IMR-90 (cell line): ENCODE measurements around the gene ARAP1. TPM values are rescaled to one million over a fixed set of nuclear protein-coding genes. Genes with fewer than 3 reads are reported as not detected.

ENCODE experiments used
- ATAC-seq: fragments of 200-7000 bp; cut with Tn5 transposase; 2 replicates; pipeline ENCODE4 v1.9.1; 2020; ENCODE audit warnings: low read depth, mild to moderate bottlenecking, moderate library complexity
- BruUV-seq: library from RNA; stranded (reverse); fragments of 400-500 nt; replicated peaks from 2 replicates; lab custom pipeline; 2021; lab: Mats Ljungman, UMichigan
- CTCF ChIA-PET: fragments of 300-600 bp; formaldehyde crosslinking; extraction: SDS; loops from one replicate; lab custom pipeline; 2021; ENCODE audit warnings: antibody characterized with exemption; lab: Yijun Ruan, JAX
- POLR2A ChIA-PET: fragments of 300-600 bp; sonication (Branson Sonifier 250); formaldehyde crosslinking; loops from one replicate; lab custom pipeline; 2022; ENCODE audit warnings: antibody characterized with exemption; ENCODE audit not compliant: unreplicated experiment; lab: Charles Lee
- DNase-seq: peaks from one replicate; pipeline ENCODE4 v3.0.0; 2013
- H2AFZ ChIP-seq: replicated peaks from 2 replicates; pipeline ENCODE3; 2013; ENCODE audit warnings: low read length, mild to moderate bottlenecking; ENCODE audit not compliant: poor library complexity
- H2AK5ac ChIP-seq: 2 replicates; pipeline ENCODE4 v1.6.1; 2013; ENCODE audit warnings: low read depth, low read length, inconsistent platforms
- H2AK9ac ChIP-seq: replicated peaks from 2 replicates; pipeline ENCODE3; 2013; ENCODE audit warnings: mild to moderate bottlenecking, low read depth, low read length, moderate library complexity; ENCODE audit not compliant: poor library complexity
- H2BK120ac ChIP-seq: 2 replicates; pipeline ENCODE4 v1.6.1; 2013; ENCODE audit warnings: low read depth, low read length, inconsistent platforms
- H2BK15ac ChIP-seq: 3 replicates; pipeline ENCODE4 v1.6.1; 2013; ENCODE audit warnings: low read depth, low read length, inconsistent platforms
- H2BK20ac ChIP-seq: 2 replicates; pipeline ENCODE4 v1.6.1; 2013; ENCODE audit warnings: low read depth, mild to moderate bottlenecking, inconsistent platforms, low read length, moderate library complexity
- H2BK5ac ChIP-seq: 2 replicates; pipeline ENCODE4 v1.6.1; 2013; ENCODE audit warnings: mild to moderate bottlenecking, low read depth, low read length, inconsistent platforms; ENCODE audit not compliant: poor library complexity, severe bottlenecking
- H3K14ac ChIP-seq: replicated peaks from 2 replicates; pipeline ENCODE4 v1.6.1; 2013; ENCODE audit warnings: low read depth, low read length, inconsistent platforms
- H3K18ac ChIP-seq: 2 replicates; pipeline ENCODE4 v1.6.1; 2013; ENCODE audit warnings: low read depth, low read length, control low read depth
- H3K23ac ChIP-seq: 2 replicates; pipeline ENCODE4 v1.6.1; 2013; ENCODE audit warnings: low read depth, low read length, inconsistent platforms
- H3K27ac ChIP-seq: 2 replicates; pipeline ENCODE4 v1.5.1; 2013; ENCODE audit warnings: mild to moderate bottlenecking, control low read depth, low read length; ENCODE audit not compliant: insufficient read depth
- H3K27me3 ChIP-seq: 2 replicates; pipeline ENCODE4 v1.6.1; 2013; ENCODE audit warnings: low read length; ENCODE audit not compliant: control insufficient read depth, insufficient read depth
- H3K36me3 ChIP-seq: 2 replicates; pipeline ENCODE4 v1.6.1; 2013; ENCODE audit warnings: low read length, mixed read lengths; ENCODE audit not compliant: control insufficient read depth, insufficient read depth
- H3K4ac ChIP-seq: 2 replicates; pipeline ENCODE4 v1.6.1; 2013; ENCODE audit warnings: low read depth, low read length, inconsistent platforms
- H3K4me1 ChIP-seq: 2 replicates; pipeline ENCODE4 v1.6.1; 2013; ENCODE audit warnings: low read length, mixed read lengths; ENCODE audit not compliant: control insufficient read depth, insufficient read depth
- H3K4me2 ChIP-seq: 2 replicates; pipeline ENCODE4 v1.6.1; 2013; ENCODE audit warnings: low read depth, mild to moderate bottlenecking, control low read depth, low read length, moderate library complexity
- H3K4me3 ChIP-seq: 2 replicates; pipeline ENCODE4 v1.5.1; 2013; ENCODE audit warnings: low read depth, mild to moderate bottlenecking, control low read depth, low read length, moderate library complexity; ENCODE audit not compliant: insufficient read depth
- H3K56ac ChIP-seq: 2 replicates; pipeline ENCODE4 v1.6.1; 2013; ENCODE audit warnings: low read length, inconsistent platforms; ENCODE audit not compliant: insufficient read depth; ENCODE audit errors: extremely low read depth
- H3K79me1 ChIP-seq, 2 experiments: 2 replicates each; pipeline ENCODE4 v1.6.1; 2013; ENCODE audit warnings: low read length in 2 of 2, inconsistent platforms in 1 of 2, low read depth in 1 of 2
- H3K9ac ChIP-seq: 2 replicates; pipeline ENCODE4 v1.6.1; 2013; ENCODE audit warnings: low read depth, low read length, control low read depth
- H3K9me1 ChIP-seq: 2 replicates; pipeline ENCODE4 v1.6.1; 2013; ENCODE audit warnings: low read length, inconsistent platforms; ENCODE audit not compliant: insufficient read depth
- H3K9me3 ChIP-seq: 2 replicates; pipeline ENCODE4 v1.6.1; 2013; ENCODE audit warnings: low read length; ENCODE audit not compliant: control insufficient read depth, insufficient read depth
- H4K20me1 ChIP-seq: 2 replicates; pipeline ENCODE4 v1.6.1; 2013; ENCODE audit warnings: low read length, inconsistent platforms; ENCODE audit not compliant: insufficient read depth
- H4K5ac ChIP-seq: 2 replicates; pipeline ENCODE4 v1.6.1; 2013; ENCODE audit warnings: mild to moderate bottlenecking, low read depth, low read length, control low read depth
- H4K8ac ChIP-seq, 2 experiments: 2 replicates each; pipeline ENCODE4 v1.6.1; 2013; ENCODE audit warnings: low read depth in 2 of 2, low read length in 2 of 2, control low read depth in 1 of 2, inconsistent platforms in 1 of 2
- H4K91ac ChIP-seq: 2 replicates; pipeline ENCODE4 v1.6.1; 2013; ENCODE audit warnings: low read depth, low read length, inconsistent platforms; ENCODE audit not compliant: insufficient read depth
- BHLHE40 ChIP-seq: fragments of 150-350 bp; IDR thresholded peaks from 2 replicates; pipeline ENCODE4 v1.6.1; 2016; ENCODE audit warnings: mild to moderate bottlenecking, low read depth, low read length
- MAFK ChIP-seq: IDR thresholded peaks from 2 replicates; pipeline ENCODE4 v1.6.1; 2012; ENCODE audit warnings: low read depth, low read length, improper control_type of control experiment
- MAZ ChIP-seq: IDR thresholded peaks from 2 replicates; pipeline ENCODE4 v1.6.1; 2012; ENCODE audit warnings: low read depth, mild to moderate bottlenecking, low read length, improper control_type of control experiment, moderate library complexity, borderline replicate concordance
- NFE2L2 ChIP-seq: fragments of 150-350 bp; IDR thresholded peaks from 2 replicates; pipeline ENCODE4 v1.6.1; 2016; ENCODE audit warnings: low read depth, mild to moderate bottlenecking, low read length
- POLR2A ChIP-seq: IDR thresholded peaks from 2 replicates; pipeline ENCODE4 v1.6.1; 2012; ENCODE audit warnings: mild to moderate bottlenecking, low read depth, low read length
- RAD21 ChIP-seq: IDR thresholded peaks from 2 replicates; pipeline ENCODE4 v1.6.1; 2012; ENCODE audit warnings: low read length, improper control_type of control experiment
- RFX5 ChIP-seq: IDR thresholded peaks from 2 replicates; pipeline ENCODE4 v1.8.0; 2012; ENCODE audit warnings: low read depth, mild to moderate bottlenecking, low read length, moderate library complexity
- dilution Hi-C: fragments of 300-500 bp; cut with HindIII; formaldehyde crosslinking; loops from one replicate; pipeline ENCODE4 v1.14.3; 2018; ENCODE audit warnings: low sequenced_read_pairs; ENCODE audit not compliant: unreplicated experiment
- in situ Hi-C: fragments of 300-500 bp; cut with MboI; formaldehyde crosslinking; loops from 3 replicates; pipeline ENCODE4 v1.14.3; 2019; ENCODE audit warnings: low sequenced_read_pairs, inconsistent platforms, mixed read lengths
- intact Hi-C: fragments of 100-400 bp; cut with micrococcal nuclease; formaldehyde crosslinking; loops from 2 replicates; pipeline ENCODE4 v1.10.0; 2022
- polyA plus RNA-seq, 3 experiments: library from polyadenylated mRNA; depleted of rRNA; stranded (reverse); fragments of >200 nt; gene quantifications; 2 replicates each; pipeline ENCODE4 v1.2.3, GENCODE V29; 2012; ENCODE audit warnings: low replicate concordance in 1 of 3
- total RNA-seq: library from RNA; depleted of rRNA; stranded (reverse); fragments of >200 nt; gene quantifications from 2 replicates; pipeline ENCODE4 v1.2.3, GENCODE V29; 2012

Gene ARAP1
- total and polyA plus RNA-seq, 2 of the 4 experiments (the other 2 are of a cell fraction) = 37.6 to 63.1 TPM

- no peak for TF ChIP-seq MAZ
These were observed 99.2 kb downstream of the ARAP1 start (continued) for GRCh38 chr11:72652873-72653630.

GRCh38 chr11:72652133-72652532, 100.1 kb downstream of the ARAP1 start:
- H3K4ac ChIP-seq = no peak overlapping the region
- no peak overlapping the region for H3K4me3 ChIP-seq
- no peak overlapping the region for H2AFZ ChIP-seq
- no peaks in the 10 kb centered on the region for H3K36me3 ChIP-seq
- H3K56ac ChIP-seq = no peak overlapping the region
- no peak overlapping the region for H2BK5ac ChIP-seq
- H3K27ac ChIP-seq = no peak overlapping the region
- POLR2A ChIA-PET = interaction anchor here (0.5 kb wide), 1 partner anchor 20 kb away, joined by 4 read pairs; no protein-coding TSS in a partner anchor
- H2BK20ac ChIP-seq = no peak overlapping the region
- no peak overlapping the region for H3K23ac ChIP-seq
- H3K9me1 ChIP-seq = peaks cover 3% of the 10 kb centered on the region; the same call in 1 of the 2 replicates
- H4K20me1 ChIP-seq = no peaks in the 10 kb centered on the region
- no peaks in the 10 kb centered on the region for H3K4me1 ChIP-seq
- no peak for DNase-seq
- no peak overlapping the region for H2BK120ac ChIP-seq
- no peaks in the 10 kb centered on the region for H3K79me1 ChIP-seq
- no peak overlapping the region for H2AK5ac ChIP-seq
- peaks cover 85% of the 10 kb centered on the region for H3K27me3 ChIP-seq
- no peak for TF ChIP-seq POLR2A
- TF ChIP-seq MAFK = no peak
- no peak for TF ChIP-seq BHLHE40
- no peak for TF ChIP-seq RAD21
- TF ChIP-seq RFX5 = no peak
- no peak for TF ChIP-seq NFE2L2
- in situ Hi-C loops (no loop called here), dilution Hi-C loops (no loop called here), intact Hi-C loops (no loop called here)
- H3K4me2 ChIP-seq = no peak overlapping the region
- BruUV-seq = no TSS peak
- H4K91ac ChIP-seq = no peak overlapping the region
- CTCF ChIA-PET = interaction anchor here (1.0 kb wide), 1 partner anchor 32 kb away, joined by 3 read pairs; no protein-coding TSS in a partner anchor
- H2AK9ac ChIP-seq = no peak overlapping the region
- H3K9ac ChIP-seq = no peak overlapping the region
- no peak overlapping the region for H4K8ac ChIP-seq
- no peaks in the 10 kb centered on the region for H3K9me3 ChIP-seq
- no peak for ATAC-seq
- H3K18ac ChIP-seq = no peak overlapping the region
- H4K5ac ChIP-seq = no peak overlapping the region
- no peak overlapping the region for H3K14ac ChIP-seq
- no peak overlapping the region for H2BK15ac ChIP-seq
